ENCODE data around the gene NUDC.

DNA sequence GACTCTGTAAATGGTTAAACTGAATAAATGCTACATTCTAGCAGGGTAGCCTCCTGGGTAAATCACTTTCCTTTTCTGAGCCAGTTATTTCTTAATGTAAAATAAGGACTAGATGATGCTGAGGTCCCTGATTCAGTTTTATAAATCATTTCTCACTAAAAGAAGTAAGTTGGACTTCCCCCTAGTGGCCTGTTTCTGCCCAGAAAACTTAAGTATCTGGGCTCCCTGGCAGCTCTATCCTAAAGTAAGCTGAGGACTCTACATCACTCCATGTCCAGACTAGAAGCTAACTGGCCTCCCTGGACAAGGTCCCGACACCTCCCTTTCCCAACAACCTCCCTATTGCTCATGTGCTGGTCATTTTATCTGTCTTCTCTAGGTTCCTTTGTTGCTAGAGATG lies 34.4 kb upstream of the NUDC start:
- no peak for TF ChIP-seq POLR2AphosphoS5 (IDR thresholded peaks at IDR 0.05; ENCODE audit: low read depth, low read length)
- TF ChIP-seq CTCF (IDR thresholded peaks at IDR 0.05): peak; percentile 75; the same call in 1 of the 2 replicates
- TF ChIP-seq, protein P1, sequence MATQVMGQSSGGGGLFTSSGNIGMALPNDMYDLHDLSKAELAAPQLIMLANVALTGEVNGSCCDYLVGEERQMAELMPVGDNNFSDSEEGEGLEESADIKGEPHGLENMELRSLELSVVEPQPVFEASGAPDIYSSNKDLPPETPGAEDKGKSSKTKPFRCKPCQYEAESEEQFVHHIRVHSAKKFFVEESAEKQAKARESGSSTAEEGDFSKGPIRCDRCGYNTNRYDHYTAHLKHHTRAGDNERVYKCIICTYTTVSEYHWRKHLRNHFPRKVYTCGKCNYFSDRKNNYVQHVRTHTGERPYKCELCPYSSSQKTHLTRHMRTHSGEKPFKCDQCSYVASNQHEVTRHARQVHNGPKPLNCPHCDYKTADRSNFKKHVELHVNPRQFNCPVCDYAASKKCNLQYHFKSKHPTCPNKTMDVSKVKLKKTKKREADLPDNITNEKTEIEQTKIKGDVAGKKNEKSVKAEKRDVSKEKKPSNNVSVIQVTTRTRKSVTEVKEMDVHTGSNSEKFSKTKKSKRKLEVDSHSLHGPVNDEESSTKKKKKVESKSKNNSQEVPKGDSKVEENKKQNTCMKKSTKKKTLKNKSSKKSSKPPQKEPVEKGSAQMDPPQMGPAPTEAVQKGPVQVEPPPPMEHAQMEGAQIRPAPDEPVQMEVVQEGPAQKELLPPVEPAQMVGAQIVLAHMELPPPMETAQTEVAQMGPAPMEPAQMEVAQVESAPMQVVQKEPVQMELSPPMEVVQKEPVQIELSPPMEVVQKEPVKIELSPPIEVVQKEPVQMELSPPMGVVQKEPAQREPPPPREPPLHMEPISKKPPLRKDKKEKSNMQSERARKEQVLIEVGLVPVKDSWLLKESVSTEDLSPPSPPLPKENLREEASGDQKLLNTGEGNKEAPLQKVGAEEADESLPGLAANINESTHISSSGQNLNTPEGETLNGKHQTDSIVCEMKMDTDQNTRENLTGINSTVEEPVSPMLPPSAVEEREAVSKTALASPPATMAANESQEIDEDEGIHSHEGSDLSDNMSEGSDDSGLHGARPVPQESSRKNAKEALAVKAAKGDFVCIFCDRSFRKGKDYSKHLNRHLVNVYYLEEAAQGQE (IDR thresholded peaks at IDR 0.05; ENCODE audit: insufficient read depth in 1 of 2, low read depth in 2 of 2, low read length in 1 of 2): no peak
- TF ChIP-seq SIN3A (IDR thresholded peaks at IDR 0.05; ENCODE audit: borderline replicate concordance, insufficient read depth, low read depth, low read length): no peak

Measured in Panc1 (cell line).